Measurements from ENCODE around the gene LRMDA.

The LRMDA gene

DNA sequence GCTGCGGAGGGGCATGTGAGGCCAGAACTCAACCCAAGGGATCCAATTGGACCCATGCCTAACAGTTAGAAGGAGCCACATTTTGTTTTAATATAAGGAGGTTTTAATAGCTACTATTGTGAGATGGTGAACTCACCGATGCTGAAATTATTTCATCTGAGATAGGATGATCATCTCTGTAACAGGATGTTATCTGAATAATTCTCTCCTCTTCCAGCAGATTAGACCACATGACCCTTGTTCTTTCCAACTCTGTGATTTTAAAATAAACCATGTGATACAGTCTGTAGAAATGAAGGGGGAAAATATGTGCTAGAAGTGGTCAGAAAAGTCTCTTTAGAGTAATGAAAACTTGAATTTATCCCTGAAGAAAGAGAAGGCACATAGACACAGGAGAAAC, 385.8 kb downstream of the LRMDA start:
- Histone ChIP-seq H4K20me1 (ENCODE audit: low read depth, low read length) (no peaks in the 10 kb centered on the region), H3K9me3 (ENCODE audit: insufficient read depth, low read length) (no peaks in the 10 kb centered on the region), H3K9me2 (replicated peaks; ENCODE audit: insufficient read depth, low read length) (no peaks in the 10 kb centered on the region), H3K27me3 (ENCODE audit: low read length) (no peaks in the 10 kb centered on the region), H3F3A (ENCODE audit: insufficient read depth) (no peaks in the 10 kb centered on the region), H3K36me3 (ENCODE audit: low read length) (no peaks in the 10 kb centered on the region), H2AFZ (ENCODE audit: low read depth, low read length, severe bottlenecking) (no peak overlapping the region), H3K27ac (ENCODE audit: low read depth, low read length) (no peak overlapping the region), H3K9ac (ENCODE audit: low read length) (no peak overlapping the region), H3K4me2 (ENCODE audit: low read depth, low read length, poor library complexity, severe bottlenecking) (no peak overlapping the region), H3K4me3 (ENCODE audit: insufficient read depth, low read length, poor library complexity, severe bottlenecking) (no peak overlapping the region), H3K79me2 (ENCODE audit: insufficient read depth, low read length) (no peaks in the 10 kb centered on the region)
- TF ChIP-seq, protein P1, sequence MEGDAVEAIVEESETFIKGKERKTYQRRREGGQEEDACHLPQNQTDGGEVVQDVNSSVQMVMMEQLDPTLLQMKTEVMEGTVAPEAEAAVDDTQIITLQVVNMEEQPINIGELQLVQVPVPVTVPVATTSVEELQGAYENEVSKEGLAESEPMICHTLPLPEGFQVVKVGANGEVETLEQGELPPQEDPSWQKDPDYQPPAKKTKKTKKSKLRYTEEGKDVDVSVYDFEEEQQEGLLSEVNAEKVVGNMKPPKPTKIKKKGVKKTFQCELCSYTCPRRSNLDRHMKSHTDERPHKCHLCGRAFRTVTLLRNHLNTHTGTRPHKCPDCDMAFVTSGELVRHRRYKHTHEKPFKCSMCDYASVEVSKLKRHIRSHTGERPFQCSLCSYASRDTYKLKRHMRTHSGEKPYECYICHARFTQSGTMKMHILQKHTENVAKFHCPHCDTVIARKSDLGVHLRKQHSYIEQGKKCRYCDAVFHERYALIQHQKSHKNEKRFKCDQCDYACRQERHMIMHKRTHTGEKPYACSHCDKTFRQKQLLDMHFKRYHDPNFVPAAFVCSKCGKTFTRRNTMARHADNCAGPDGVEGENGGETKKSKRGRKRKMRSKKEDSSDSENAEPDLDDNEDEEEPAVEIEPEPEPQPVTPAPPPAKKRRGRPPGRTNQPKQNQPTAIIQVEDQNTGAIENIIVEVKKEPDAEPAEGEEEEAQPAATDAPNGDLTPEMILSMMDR (IDR thresholded peaks at IDR 0.05; ENCODE audit: insufficient read depth, low read length, poor library complexity, severe bottlenecking) = no peak
- TF ChIP-seq EZH2phosphoT487 (conservative IDR thresholded peaks at IDR 0.05; ENCODE audit: low read length) = no peak

DNA sequence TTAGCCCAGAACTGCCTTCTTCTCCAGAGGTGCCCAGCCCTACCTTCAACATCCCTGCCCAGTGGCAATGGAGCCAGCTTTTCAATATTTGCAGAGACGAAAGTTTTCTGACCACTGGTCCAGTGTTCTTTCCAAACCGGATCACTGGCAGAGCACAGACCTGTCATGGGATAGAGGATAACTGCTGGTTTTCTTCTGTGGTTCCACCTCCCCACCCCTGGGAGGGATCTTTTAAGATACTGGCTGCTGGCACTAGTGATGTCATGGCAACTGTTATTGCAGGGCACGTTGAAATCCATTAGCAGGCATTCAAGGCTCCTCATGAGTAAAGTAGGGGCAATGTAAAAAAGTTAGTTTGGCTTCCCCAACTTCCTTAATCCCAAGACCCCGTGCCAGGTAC, 387.1 kb downstream of the LRMDA start:
- Histone ChIP-seq H3K4me3 (ENCODE audit: insufficient read depth, low read length, poor library complexity, severe bottlenecking) (no peak overlapping the region), H4K20me1 (ENCODE audit: low read depth, low read length) (no peaks in the 10 kb centered on the region), H3K9ac (ENCODE audit: low read length) (no peak overlapping the region), H3K9me2 (replicated peaks; ENCODE audit: insufficient read depth, low read length) (no peaks in the 10 kb centered on the region), H3F3A (ENCODE audit: insufficient read depth) (no peaks in the 10 kb centered on the region), H3K27ac (ENCODE audit: low read depth, low read length) (no peak overlapping the region), H3K36me3 (ENCODE audit: low read length) (no peaks in the 10 kb centered on the region), H3K79me2 (ENCODE audit: insufficient read depth, low read length) (no peaks in the 10 kb centered on the region), H3K9me3 (ENCODE audit: insufficient read depth, low read length) (no peaks in the 10 kb centered on the region), H2AFZ (ENCODE audit: low read depth, low read length, severe bottlenecking) (no peak overlapping the region), H3K4me2 (ENCODE audit: low read depth, low read length, poor library complexity, severe bottlenecking) (no peak overlapping the region), H3K27me3 (ENCODE audit: low read length) (no peaks in the 10 kb centered on the region)
- TF ChIP-seq, protein P1 (IDR thresholded peaks at IDR 0.05; ENCODE audit: insufficient read depth, low read length, poor library complexity, severe bottlenecking) = no peak
- no peak for TF ChIP-seq EZH2phosphoT487 (conservative IDR thresholded peaks at IDR 0.05; ENCODE audit: low read length)

DNA sequence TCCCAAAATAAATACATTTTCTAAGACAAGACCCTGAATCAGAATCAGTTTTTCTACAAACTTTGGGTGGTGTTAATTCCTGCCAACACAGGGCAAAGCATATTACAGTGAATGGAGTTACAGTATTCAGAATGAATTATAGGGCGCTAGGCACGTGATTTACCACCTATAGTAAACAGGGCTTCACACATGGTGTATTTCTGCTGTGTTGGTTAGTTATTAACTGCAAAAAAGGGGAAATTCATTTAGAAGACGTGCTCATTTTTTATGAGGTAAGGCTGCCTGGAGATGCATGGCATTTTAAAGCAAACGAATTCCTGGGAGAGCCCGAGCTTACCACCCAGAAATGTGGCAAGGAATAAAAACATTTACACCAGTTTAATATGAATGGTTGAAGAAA, 393.8 kb downstream of the LRMDA start:
- no peak overlapping the region for H3K27ac ChIP-seq (ENCODE audit: low read depth, low read length)
- no peaks in the 10 kb centered on the region for H3K36me3 ChIP-seq (ENCODE audit: low read length)
- no peaks in the 10 kb centered on the region for H4K20me1 ChIP-seq (ENCODE audit: low read depth, low read length)
- H2AFZ ChIP-seq (ENCODE audit: low read depth, low read length, severe bottlenecking) = no peak overlapping the region
- H3K4me2 ChIP-seq (ENCODE audit: low read depth, low read length, poor library complexity, severe bottlenecking) = no peak overlapping the region
- H3F3A ChIP-seq (ENCODE audit: insufficient read depth) = no peaks in the 10 kb centered on the region
- no peak overlapping the region for H3K9ac ChIP-seq (ENCODE audit: low read length)
- H3K27me3 ChIP-seq (ENCODE audit: low read length) = no peaks in the 10 kb centered on the region; the same call in 1 of the 2 replicates
- H3K9me2 ChIP-seq (replicated peaks; ENCODE audit: insufficient read depth, low read length) = no peaks in the 10 kb centered on the region
- H3K79me2 ChIP-seq (ENCODE audit: insufficient read depth, low read length) = no peaks in the 10 kb centered on the region
- H3K4me3 ChIP-seq (ENCODE audit: insufficient read depth, low read length, poor library complexity, severe bottlenecking) = no peak overlapping the region
- TF ChIP-seq, protein P1 (IDR thresholded peaks at IDR 0.05; ENCODE audit: insufficient read depth, low read length, poor library complexity, severe bottlenecking) = no peak
- TF ChIP-seq EZH2phosphoT487 (conservative IDR thresholded peaks at IDR 0.05; ENCODE audit: low read length) = no peak
- no peaks in the 10 kb centered on the region for H3K9me3 ChIP-seq (ENCODE audit: insufficient read depth, low read length)

All from SU-DHL-6 (cell line).